ENCODE data around the gene TYW3. TPM values are rescaled to one million over a fixed set of nuclear protein-coding genes. Genes with fewer than 3 reads are reported as not detected.

Gene TYW3
- total RNA-seq, 2 donors from 2014 or later, result 8.5 to 16.7 TPM

DNA sequence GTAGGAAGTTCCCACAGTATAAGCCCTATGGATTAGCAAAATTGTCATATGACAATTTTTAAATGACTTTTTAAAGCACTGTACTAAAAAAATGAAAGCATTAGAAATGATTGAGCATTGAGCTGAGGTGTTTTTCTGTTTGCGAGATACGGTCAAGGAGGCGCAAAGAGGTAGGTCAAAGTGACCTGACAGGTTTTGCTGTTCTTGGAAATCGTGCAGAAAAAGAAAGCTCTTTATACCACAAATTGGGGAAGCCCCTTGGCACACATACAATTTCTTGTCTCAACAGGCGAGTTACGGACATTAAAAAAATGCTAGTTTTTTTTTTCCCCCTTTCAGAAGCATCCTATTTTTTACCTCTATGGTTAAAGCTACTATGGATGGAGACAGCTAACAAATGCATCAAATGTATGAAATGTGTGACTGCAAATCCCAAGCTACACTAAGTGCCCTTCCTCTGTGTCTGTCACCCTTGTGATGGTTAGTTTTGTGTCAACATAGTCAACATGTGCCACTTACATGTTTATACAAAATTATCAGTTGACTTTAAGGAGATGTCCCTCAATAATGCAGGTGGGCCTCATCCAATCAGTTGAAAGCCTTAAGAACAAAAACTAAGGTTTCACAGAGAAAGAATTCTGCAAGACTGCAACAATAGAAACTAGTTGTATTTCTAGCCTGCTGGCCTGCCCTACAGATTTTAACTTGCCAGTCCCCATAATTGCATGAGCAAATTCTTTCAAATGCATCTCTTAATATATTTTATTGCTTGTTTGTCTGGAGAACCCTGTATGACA, 29.4 kb upstream of the TYW3 start:
- Histone ChIP-seq H3K9me3 (no peaks in the 10 kb centered on the region), H3K4me3 (no peak overlapping the region), H3K27ac (no peak overlapping the region), H3K9ac (ENCODE audit: low read depth in 2 of 2, low read length in 2 of 2) (no peak overlapping the region), H3K36me3 (no peaks in the 10 kb centered on the region), H3K4me1 (no peaks in the 10 kb centered on the region), H3K27me3 (no peaks in the 10 kb centered on the region)
- TF ChIP-seq, protein P1, sequence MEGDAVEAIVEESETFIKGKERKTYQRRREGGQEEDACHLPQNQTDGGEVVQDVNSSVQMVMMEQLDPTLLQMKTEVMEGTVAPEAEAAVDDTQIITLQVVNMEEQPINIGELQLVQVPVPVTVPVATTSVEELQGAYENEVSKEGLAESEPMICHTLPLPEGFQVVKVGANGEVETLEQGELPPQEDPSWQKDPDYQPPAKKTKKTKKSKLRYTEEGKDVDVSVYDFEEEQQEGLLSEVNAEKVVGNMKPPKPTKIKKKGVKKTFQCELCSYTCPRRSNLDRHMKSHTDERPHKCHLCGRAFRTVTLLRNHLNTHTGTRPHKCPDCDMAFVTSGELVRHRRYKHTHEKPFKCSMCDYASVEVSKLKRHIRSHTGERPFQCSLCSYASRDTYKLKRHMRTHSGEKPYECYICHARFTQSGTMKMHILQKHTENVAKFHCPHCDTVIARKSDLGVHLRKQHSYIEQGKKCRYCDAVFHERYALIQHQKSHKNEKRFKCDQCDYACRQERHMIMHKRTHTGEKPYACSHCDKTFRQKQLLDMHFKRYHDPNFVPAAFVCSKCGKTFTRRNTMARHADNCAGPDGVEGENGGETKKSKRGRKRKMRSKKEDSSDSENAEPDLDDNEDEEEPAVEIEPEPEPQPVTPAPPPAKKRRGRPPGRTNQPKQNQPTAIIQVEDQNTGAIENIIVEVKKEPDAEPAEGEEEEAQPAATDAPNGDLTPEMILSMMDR (IDR thresholded peaks at IDR 0.05), result no peak
- intact Hi-C loops (cut with DNase I), result no loop called here
- no peak for DNase-seq

DNA sequence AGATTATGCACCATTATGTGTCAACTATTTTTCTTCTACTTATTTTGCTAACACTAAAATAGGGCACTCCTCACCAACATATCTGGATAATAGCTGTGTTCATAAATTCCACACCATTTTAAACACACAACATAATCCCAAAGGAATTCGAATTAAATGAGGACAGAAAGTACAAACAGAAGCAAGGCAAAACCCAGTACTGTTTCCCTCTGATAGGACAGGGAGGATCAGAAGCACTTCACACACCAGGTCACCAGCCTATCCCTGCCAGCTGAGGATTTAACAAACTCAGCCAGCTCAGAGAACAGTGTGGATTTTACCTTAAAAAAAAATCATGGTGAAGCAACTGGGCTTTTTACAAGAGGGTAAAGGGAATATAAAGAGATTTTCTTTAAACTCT, 20.1 kb upstream of the TYW3 start:
- H3K27me3 ChIP-seq, result no peaks in the 10 kb centered on the region
- DNase-seq, result no peak
- TF ChIP-seq, protein P1 (IDR thresholded peaks at IDR 0.05), result no peak
- no peak overlapping the region for H3K9ac ChIP-seq (ENCODE audit: low read depth in 2 of 2, low read length in 2 of 2)
- H3K36me3 ChIP-seq, result no peaks in the 10 kb centered on the region
- no peaks in the 10 kb centered on the region for H3K4me1 ChIP-seq
- no peaks in the 10 kb centered on the region for H3K9me3 ChIP-seq
- intact Hi-C loops (cut with DNase I), result no loop called here
- H3K27ac ChIP-seq, result no peak overlapping the region
- H3K4me3 ChIP-seq, result no peak overlapping the region

DNA sequence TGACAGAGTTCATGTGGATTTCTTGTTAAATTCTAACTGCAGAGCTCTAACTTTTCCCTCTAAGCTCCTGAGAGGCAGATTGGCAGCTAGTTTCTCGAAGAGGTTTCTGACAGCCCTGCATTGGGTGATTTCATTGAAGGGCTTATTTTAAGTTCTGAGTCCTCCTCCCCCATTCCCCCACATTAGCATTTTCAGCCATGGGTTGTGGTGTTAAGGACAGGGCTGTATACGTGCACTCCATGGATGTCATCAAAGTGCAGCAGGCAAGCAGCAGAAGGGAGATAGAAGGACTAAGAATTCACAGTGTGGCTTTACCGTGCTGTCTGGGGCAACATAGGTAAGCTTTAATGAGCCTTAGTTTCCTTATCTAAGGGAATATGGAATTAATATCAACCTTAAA, 19.1 kb upstream of the TYW3 start:
- H3K4me1 ChIP-seq, result no peaks in the 10 kb centered on the region
- intact Hi-C loops (cut with DNase I), result no loop called here
- no peak for DNase-seq
- H3K4me3 ChIP-seq, result no peak overlapping the region
- no peaks in the 10 kb centered on the region for H3K27me3 ChIP-seq
- no peak overlapping the region for H3K27ac ChIP-seq
- TF ChIP-seq, protein P1 (IDR thresholded peaks at IDR 0.05), result no peak
- H3K9ac ChIP-seq (ENCODE audit: low read depth in 2 of 2, low read length in 2 of 2), result no peak overlapping the region
- no peaks in the 10 kb centered on the region for H3K9me3 ChIP-seq
- no peaks in the 10 kb centered on the region for H3K36me3 ChIP-seq

DNA sequence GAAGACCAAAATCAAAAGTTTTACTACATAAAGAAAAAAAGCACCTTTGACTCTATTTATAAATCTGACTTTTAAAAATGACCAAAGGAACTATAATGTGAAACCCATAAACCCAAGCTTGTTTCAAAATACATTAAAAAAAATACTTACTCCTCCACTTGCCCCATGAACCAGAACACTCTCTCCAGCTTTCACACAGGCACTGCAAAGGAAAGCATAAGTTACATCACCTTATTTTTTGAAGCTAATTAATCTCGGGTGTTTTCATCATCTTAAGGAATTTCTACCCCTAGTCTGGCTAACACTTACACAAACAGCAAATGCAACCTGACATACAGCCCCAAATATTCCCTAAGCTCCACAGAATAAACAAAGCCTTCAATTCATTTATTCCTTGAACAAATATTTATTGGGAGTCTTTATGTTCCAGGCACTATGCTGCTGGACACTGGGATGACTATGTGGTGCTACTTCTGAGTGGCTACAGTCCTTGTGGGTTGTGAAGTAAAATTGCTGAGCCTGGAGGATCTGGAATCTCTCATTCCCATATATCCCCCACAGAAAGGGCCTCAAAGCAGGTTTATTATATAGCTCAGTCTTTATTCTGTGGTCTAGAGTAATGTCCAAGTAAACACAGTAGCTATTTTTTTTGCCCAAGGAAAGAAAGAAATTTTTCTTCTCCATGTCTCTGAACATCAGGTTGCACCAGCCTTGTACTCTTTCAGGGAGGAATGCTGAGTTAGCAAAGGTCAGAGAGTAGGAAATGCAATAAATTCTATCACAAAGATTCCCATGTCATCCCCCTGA, 18.3 kb upstream of the TYW3 start:
- no peak overlapping the region for H3K27ac ChIP-seq
- H3K9me3 ChIP-seq, result no peaks in the 10 kb centered on the region
- no peaks in the 10 kb centered on the region for H3K36me3 ChIP-seq
- no peaks in the 10 kb centered on the region for H3K4me1 ChIP-seq
- H3K27me3 ChIP-seq, result no peaks in the 10 kb centered on the region
- intact Hi-C loops (cut with DNase I), result no loop called here
- no peak for DNase-seq
- TF ChIP-seq, protein P1 (IDR thresholded peaks at IDR 0.05), result no peak
- no peak overlapping the region for H3K4me3 ChIP-seq
- H3K9ac ChIP-seq (ENCODE audit: low read depth in 2 of 2, low read length in 2 of 2), result no peak overlapping the region

DNA sequence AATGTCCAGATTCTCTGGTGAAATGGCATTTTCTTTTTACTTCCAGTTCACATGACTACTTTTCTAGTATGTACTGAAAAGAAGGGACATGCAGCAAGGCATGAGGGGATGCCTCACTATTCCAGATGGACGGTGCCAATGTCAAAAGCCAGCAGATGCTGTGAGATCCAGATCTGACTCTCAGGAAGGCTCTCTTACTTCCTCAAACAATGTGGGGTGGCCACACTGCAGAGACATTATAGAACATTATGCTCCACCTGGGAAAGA, 17.8 kb upstream of the TYW3 start:
- Histone ChIP-seq H3K36me3 (no peaks in the 10 kb centered on the region), H3K9me3 (no peaks in the 10 kb centered on the region), H3K27me3 (no peaks in the 10 kb centered on the region), H3K4me1 (no peaks in the 10 kb centered on the region), H3K9ac (ENCODE audit: low read depth in 2 of 2, low read length in 2 of 2) (no peak overlapping the region), H3K27ac (no peak overlapping the region), H3K4me3 (no peak overlapping the region)
- intact Hi-C loops (cut with DNase I), result no loop called here
- DNase-seq, result no peak
- TF ChIP-seq, protein P1 (IDR thresholded peaks at IDR 0.05), result no peak

Data from colonic mucosa (tissue), 4 donors.